Mucosa of descending colon (tissue), 3 donors: ENCODE data around the gene KRTAP1-4. TPM values are rescaled to one million over a fixed set of nuclear protein-coding genes. Genes with fewer than 3 reads are reported as not detected.

Experiments
- ATAC-seq: fragments of 200-7000 bp; cut with Tn5 transposase; one replicate; pipeline ENCODE4 v1.9.1; 2020; ENCODE audit warnings: mild to moderate bottlenecking, moderate library complexity
- DNase-seq, 3 donors: peaks; one replicate each; pipeline ENCODE4 v3.0.0-alpha.2; 2020
- H3K36me3 ChIP-seq: fragments of 200-600 bp; one replicate; pipeline ENCODE4 v1.8.0; 2021; ENCODE audit warnings: low read depth, mild to moderate bottlenecking
- H3K4me1 ChIP-seq: fragments of 200-600 bp; one replicate; pipeline ENCODE4 v1.8.0; 2021; ENCODE audit warnings: low read depth, mild to moderate bottlenecking
- H3K4me3 ChIP-seq: fragments of 200-600 bp; one replicate; pipeline ENCODE4 v1.8.0; 2021; ENCODE audit warnings: mild to moderate bottlenecking
- H3K9me3 ChIP-seq: fragments of 200-600 bp; one replicate; pipeline ENCODE4 v1.8.0; 2021; ENCODE audit warnings: mild to moderate bottlenecking
- intact Hi-C, 2 donors: fragments of 100-400 bp; cut with DNase I in 1 of 2; cut with micrococcal nuclease in 1 of 2; formaldehyde crosslinking; loops; one replicate each; pipeline versions ENCODE4 v1.11.0 to v1.11.1; 2022; cut with DNase I, micrococcal nuclease
- total RNA-seq, 3 donors: library from RNA; stranded (reverse); fragmentation: NEBNext Ultra II Directional in 2 of 3; extraction: Animal tissue kit (Norgen Biotek cat#: 25700) in 2 of 3; gene quantifications; one replicate each; pipeline versions ENCODE4 v1.2.1 to v1.2.4, GENCODE V29; 2021 to 2023
- TF ChIP-seq, protein P1 (sequence below): fragments of 200-600 bp; IDR thresholded peaks from one replicate; pipeline ENCODE4 v1.8.0; 2022; ENCODE audit warnings: antibody characterized with exemption, mild to moderate bottlenecking
- donor health status: DM: no; HTN: no; CAD: no; lungs with moderate emphysema.
- donor health status: DM: no; HTN: no; CAD: no.
- donor health status: DM: no; HTN: yes; CAD: no.

The KRTAP1-4 gene
- total RNA-seq, 3 donors from 2014 or later: not detected

DNA sequence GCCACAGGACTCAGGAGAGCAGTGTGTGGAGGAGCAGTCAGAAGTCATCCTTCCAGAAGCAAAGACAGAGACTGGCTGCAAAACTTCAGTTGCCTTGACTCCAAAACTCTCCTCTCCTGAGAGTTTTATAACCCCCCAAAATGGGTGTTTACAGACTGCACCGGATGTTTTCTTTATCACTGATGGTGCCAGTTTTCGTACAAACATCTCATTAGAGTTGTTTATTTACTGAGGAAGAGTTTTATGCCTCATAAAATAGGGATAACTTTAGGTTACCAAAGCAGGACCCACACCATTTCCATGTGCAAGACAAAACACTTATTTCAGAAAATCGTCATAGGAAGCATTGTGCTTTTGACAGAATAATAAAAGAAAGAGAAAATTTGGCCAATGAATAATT is 45.8 kb downstream of the KRTAP1-4 start, which contains the start of gene KRT40:
Gene KRT40, minus strand, starts transcription at position 101 of the 400 bp plus-strand sequence. Its CDS starts 53 bp downstream, at position 48.
- no peak for DNase-seq
- Histone ChIP-seq H3K9me3 (no peaks in the 10 kb centered on the region), H3K36me3 (no peaks in the 10 kb centered on the region), H3K4me3 (no peak within 1 kb of the TSS), H3K4me1 (no peaks in the 10 kb centered on the region)
- intact Hi-C loops: no loop called here
- ATAC-seq: no peak
- TF ChIP-seq, protein P1, sequence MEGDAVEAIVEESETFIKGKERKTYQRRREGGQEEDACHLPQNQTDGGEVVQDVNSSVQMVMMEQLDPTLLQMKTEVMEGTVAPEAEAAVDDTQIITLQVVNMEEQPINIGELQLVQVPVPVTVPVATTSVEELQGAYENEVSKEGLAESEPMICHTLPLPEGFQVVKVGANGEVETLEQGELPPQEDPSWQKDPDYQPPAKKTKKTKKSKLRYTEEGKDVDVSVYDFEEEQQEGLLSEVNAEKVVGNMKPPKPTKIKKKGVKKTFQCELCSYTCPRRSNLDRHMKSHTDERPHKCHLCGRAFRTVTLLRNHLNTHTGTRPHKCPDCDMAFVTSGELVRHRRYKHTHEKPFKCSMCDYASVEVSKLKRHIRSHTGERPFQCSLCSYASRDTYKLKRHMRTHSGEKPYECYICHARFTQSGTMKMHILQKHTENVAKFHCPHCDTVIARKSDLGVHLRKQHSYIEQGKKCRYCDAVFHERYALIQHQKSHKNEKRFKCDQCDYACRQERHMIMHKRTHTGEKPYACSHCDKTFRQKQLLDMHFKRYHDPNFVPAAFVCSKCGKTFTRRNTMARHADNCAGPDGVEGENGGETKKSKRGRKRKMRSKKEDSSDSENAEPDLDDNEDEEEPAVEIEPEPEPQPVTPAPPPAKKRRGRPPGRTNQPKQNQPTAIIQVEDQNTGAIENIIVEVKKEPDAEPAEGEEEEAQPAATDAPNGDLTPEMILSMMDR: no peak

DNA sequence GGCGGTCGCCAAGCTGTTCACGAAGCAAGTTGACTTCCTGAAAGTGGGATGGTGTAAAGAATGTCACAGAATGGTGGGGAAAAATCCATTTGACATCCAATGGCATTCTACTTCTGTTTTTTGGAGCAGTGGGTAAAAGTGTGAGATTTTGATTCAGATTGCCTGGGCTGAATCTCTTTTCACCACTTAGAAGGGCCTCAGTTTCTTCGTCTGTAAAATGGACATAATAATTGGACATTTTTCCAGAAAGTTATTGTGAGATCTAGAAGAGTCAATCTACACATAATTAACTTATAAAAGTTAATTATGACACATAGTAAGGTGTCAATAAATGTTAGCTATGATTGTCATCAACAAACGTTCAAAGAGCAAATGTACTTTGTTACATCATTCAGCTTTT is 48.9 kb downstream of the KRTAP1-4 start:
- intact Hi-C loops: no loop called here
- Histone ChIP-seq H3K4me1 (no peaks in the 10 kb centered on the region), H3K36me3 (no peaks in the 10 kb centered on the region), H3K4me3 (no peak overlapping the region), H3K9me3 (no peaks in the 10 kb centered on the region)
- TF ChIP-seq, protein P1: no peak
- ATAC-seq (no peak), DNase-seq (no peak)

DNA sequence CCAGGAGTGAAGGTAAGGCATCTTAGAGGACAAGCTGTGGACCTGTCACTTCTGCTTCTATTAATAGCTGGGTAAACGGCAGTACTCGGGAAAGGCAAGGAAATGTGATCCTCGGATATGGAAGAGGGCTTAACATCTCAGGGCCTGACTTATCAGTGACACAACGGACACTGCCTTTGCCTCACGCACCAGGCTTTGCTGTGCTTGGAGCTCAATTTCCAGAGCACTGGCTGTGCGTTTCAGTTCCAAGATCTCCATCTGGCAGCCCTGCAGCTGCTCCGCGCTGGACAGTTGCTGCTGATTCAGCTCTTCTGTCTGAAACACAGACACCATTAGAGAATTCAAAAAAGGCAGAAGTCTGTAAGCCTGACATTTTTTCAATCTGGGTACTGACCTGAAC is 49.4 kb downstream of the KRTAP1-4 start:
- no peak overlapping the region for H3K4me3 ChIP-seq
- no peaks in the 10 kb centered on the region for H3K4me1 ChIP-seq
- TF ChIP-seq, protein P1: no peak
- no peaks in the 10 kb centered on the region for H3K36me3 ChIP-seq
- DNase-seq: no peak
- intact Hi-C loops: no loop called here
- no peaks in the 10 kb centered on the region for H3K9me3 ChIP-seq
- no peak for ATAC-seq

DNA sequence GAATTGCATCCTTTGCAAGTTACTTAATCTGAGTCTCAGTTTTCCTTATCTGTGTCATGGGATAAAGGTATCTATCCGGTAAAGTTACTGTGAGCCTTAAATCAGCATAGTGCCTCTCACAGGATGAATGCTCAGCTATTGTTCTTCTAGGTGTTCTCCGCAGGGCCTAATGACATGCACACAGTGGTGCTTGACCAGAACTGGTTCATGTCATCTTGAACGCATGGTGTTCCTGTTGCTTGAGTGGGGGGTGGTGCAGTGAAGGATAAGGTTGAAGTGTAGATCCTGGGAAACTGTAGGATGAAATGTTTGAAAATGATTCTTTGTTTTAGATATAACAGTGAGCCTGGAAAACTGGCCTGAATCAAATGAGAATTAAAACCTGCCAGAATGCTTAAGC is 49.9 kb downstream of the KRTAP1-4 start:
- Histone ChIP-seq H3K4me3 (no peak overlapping the region), H3K4me1 (no peaks in the 10 kb centered on the region), H3K9me3 (no peaks in the 10 kb centered on the region), H3K36me3 (no peaks in the 10 kb centered on the region)
- ATAC-seq (no peak), DNase-seq (no peak)
- intact Hi-C loops: no loop called here
- TF ChIP-seq, protein P1: no peak

Other genes starting within 250 kb of the KRTAP1-4 start
- not detected for gene KRT27, start 247.6 kb downstream of the KRTAP1-4 start, total RNA-seq
- not detected for gene KRT28, start 230.2 kb downstream of the KRTAP1-4 start, total RNA-seq
- 10 to 100 TPM; 24.5 to 33.1 (median 26.4) TPM for gene KRT10, start 207.6 kb downstream of the KRTAP1-4 start, total RNA-seq
- gene KRT12, start 163.0 kb downstream of the KRTAP1-4 start, total RNA-seq: 1 to 10 TPM in 2 of 3 donors, under 1 TPM in 1; 0.80 to 6.0 (median 2.5) TPM
- 1,000 to 10,000 TPM in 2 of 3 donors, 100 to 1,000 TPM in 1; 553 to 1,810 (median 1,312) TPM for gene KRT20, start 145.0 kb downstream of the KRTAP1-4 start, total RNA-seq
- under 1 TPM in 1 of 3 donors, not detected in 2; 0.53 TPM for gene KRT23, start 92.5 kb downstream of the KRTAP1-4 start, total RNA-seq
- under 1 TPM in 1 of 3 donors, not detected in 2; 0.52 TPM for gene KRT39, start 63.2 kb downstream of the KRTAP1-4 start, total RNA-seq
- under 1 TPM in 1 of 3 donors, not detected in 2; 0.22 TPM for gene KRT40, start 45.9 kb downstream of the KRTAP1-4 start, total RNA-seq
- gene KRTAP3-3, start 36.0 kb downstream of the KRTAP1-4 start, total RNA-seq: not detected
- gene KRTAP3-2, start 30.3 kb downstream of the KRTAP1-4 start, total RNA-seq: not detected
- not detected for gene KRTAP3-1, start 21.1 kb downstream of the KRTAP1-4 start, total RNA-seq
- gene KRTAP1-5, start 3.0 kb downstream of the KRTAP1-4 start, total RNA-seq: not detected
- gene KRTAP1-3, start 4.7 kb upstream of the KRTAP1-4 start, total RNA-seq: not detected
- gene KRTAP1-1, start 11.3 kb upstream of the KRTAP1-4 start, total RNA-seq: not detected
- gene KRTAP2-1, start 17.1 kb upstream of the KRTAP1-4 start, total RNA-seq: not detected
- not detected for gene KRTAP2-2, start 25.0 kb upstream of the KRTAP1-4 start, total RNA-seq
- gene KRTAP2-3, start 29.9 kb upstream of the KRTAP1-4 start, total RNA-seq: not detected
- gene KRTAP2-4, start 35.7 kb upstream of the KRTAP1-4 start, total RNA-seq: not detected
- gene KRTAP4-7, start 54.0 kb upstream of the KRTAP1-4 start, total RNA-seq: not detected
- not detected for gene KRTAP4-8, start 67.9 kb upstream of the KRTAP1-4 start, total RNA-seq
- gene KRTAP4-16, start 72.0 kb upstream of the KRTAP1-4 start, total RNA-seq: not detected
- gene KRTAP4-9, start 75.2 kb upstream of the KRTAP1-4 start, total RNA-seq: not detected
- not detected for gene KRTAP4-11, start 88.2 kb upstream of the KRTAP1-4 start, total RNA-seq
- gene KRTAP4-12, start 94.0 kb upstream of the KRTAP1-4 start, total RNA-seq: not detected
- gene KRTAP4-6, start 110.3 kb upstream of the KRTAP1-4 start, total RNA-seq: not detected
- gene KRTAP4-5, start 119.6 kb upstream of the KRTAP1-4 start, total RNA-seq: not detected
- not detected for gene KRTAP4-4, start 130.6 kb upstream of the KRTAP1-4 start, total RNA-seq
- not detected for gene KRTAP4-3, start 138.0 kb upstream of the KRTAP1-4 start, total RNA-seq
- not detected for gene KRTAP4-2, start 148.0 kb upstream of the KRTAP1-4 start, total RNA-seq
- under 1 TPM in 1 of 3 donors, not detected in 2; 0.84 TPM for gene KRTAP4-1, start 154.7 kb upstream of the KRTAP1-4 start, total RNA-seq
- gene KRTAP9-1, start 159.7 kb upstream of the KRTAP1-4 start, total RNA-seq: not detected
- not detected for gene KRTAP9-2, start 196.5 kb upstream of the KRTAP1-4 start, total RNA-seq
- not detected for gene KRTAP9-3, start 202.3 kb upstream of the KRTAP1-4 start, total RNA-seq
- not detected for gene KRTAP9-8, start 207.8 kb upstream of the KRTAP1-4 start, total RNA-seq
- gene KRTAP9-4, start 219.5 kb upstream of the KRTAP1-4 start, total RNA-seq: not detected
- not detected for gene KRTAP9-9, start 225.2 kb upstream of the KRTAP1-4 start, total RNA-seq
- gene KRTAP9-6, start 235.2 kb upstream of the KRTAP1-4 start, total RNA-seq: not detected
- gene KRTAP9-7, start 245.5 kb upstream of the KRTAP1-4 start, total RNA-seq: not detected